OCI-LY7 (cell line): ENCODE data around the gene DHRS7B.
"Not testable (repeated sequence)": the region's sequence is repeated elsewhere in the genome, so short reads cannot be mapped to it uniquely, and the experiment has no call there.

ENCODE experiments used
- EZH2phosphoT487 ChIP-seq: fragments of 200-600 bp; sonication (generic); IDR thresholded peaks from 2 replicates; pipeline ENCODE4 v1.6.1; 2018; ENCODE audit warnings: low read depth, borderline replicate concordance, mild to moderate bottlenecking, mixed run types, antibody characterized with exemption, low read length, moderate library complexity, mixed read lengths
- TF ChIP-seq, protein P1 (sequence below): fragments of 200-600 bp; sonication (generic); conservative IDR thresholded peaks from 2 replicates; pipeline ENCODE4 v1.5.1; 2014; ENCODE audit warnings: mild to moderate bottlenecking, antibody characterized with exemption, low read length, moderate library complexity, mixed read lengths

- TF ChIP-seq, protein P1, sequence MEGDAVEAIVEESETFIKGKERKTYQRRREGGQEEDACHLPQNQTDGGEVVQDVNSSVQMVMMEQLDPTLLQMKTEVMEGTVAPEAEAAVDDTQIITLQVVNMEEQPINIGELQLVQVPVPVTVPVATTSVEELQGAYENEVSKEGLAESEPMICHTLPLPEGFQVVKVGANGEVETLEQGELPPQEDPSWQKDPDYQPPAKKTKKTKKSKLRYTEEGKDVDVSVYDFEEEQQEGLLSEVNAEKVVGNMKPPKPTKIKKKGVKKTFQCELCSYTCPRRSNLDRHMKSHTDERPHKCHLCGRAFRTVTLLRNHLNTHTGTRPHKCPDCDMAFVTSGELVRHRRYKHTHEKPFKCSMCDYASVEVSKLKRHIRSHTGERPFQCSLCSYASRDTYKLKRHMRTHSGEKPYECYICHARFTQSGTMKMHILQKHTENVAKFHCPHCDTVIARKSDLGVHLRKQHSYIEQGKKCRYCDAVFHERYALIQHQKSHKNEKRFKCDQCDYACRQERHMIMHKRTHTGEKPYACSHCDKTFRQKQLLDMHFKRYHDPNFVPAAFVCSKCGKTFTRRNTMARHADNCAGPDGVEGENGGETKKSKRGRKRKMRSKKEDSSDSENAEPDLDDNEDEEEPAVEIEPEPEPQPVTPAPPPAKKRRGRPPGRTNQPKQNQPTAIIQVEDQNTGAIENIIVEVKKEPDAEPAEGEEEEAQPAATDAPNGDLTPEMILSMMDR: not testable (repeated sequence)
- TF ChIP-seq EZH2phosphoT487: not testable (repeated sequence)
Observed at GRCh38 chr17:21107067-21107650, 19.6 kb upstream of the DHRS7B start.
